Astrocyte of the spinal cord (primary cell): ENCODE measurements around the gene TYW1.
"Not testable (repeated sequence)": the region's sequence is repeated elsewhere in the genome, so short reads cannot be mapped to it uniquely, and the experiment has no call there.

ENCODE experiments used
- DNase-seq: peaks from one replicate; pipeline ENCODE4 v3.0.0; 2011; ENCODE audit warnings: low read depth, low spot score
- H3K4me3 ChIP-seq: 2 replicates; pipeline ENCODE4 v1.5.1; 2011; ENCODE audit warnings: low read depth, mild to moderate bottlenecking, low read length, moderate library complexity
- CTCF ChIP-seq: IDR thresholded peaks from 2 replicates; pipeline ENCODE4 v1.5.1; 2012; ENCODE audit warnings: low read depth, mild to moderate bottlenecking, low read length, inconsistent platforms
- in situ Hi-C: cut with HindIII; loops from 2 replicates; pipeline ENCODE4 v1.10.0; 2017; ENCODE audit warnings: low sequenced_read_pairs

The TYW1 gene

GRCh38 chr7:67045496-67045995 is 48.9 kb downstream of the TYW1 start:
- H3K4me3 ChIP-seq = no peak overlapping the region
- in situ Hi-C loops = no loop called here
- DNase-seq = no peak
- no peak for TF ChIP-seq CTCF

DNA sequence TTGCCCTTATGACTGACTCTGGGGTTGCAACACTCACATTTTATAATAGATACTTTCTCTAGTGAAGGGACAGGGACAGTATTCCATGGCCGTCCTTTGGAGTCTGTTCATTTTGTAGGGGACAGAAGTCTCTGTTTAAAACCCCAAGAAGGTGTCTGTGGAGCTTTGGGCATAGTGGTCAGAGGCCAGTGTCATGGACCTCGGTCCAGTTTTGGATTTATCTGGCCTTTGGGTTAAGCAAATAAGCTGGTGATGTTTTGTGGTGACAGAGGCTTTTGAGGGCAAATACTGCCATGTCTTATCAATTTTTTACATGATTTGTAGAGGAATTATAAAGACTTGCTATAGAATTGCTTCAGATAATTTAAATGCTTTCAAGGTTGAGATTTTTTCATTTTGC is 50.2 kb downstream of the TYW1 start:
- DNase-seq, H3K4me3 ChIP-seq, in situ Hi-C loops: not testable (repeated sequence)

- in situ Hi-C loops, DNase-seq, H3K4me3 ChIP-seq: not testable (repeated sequence)
Measured at GRCh38 chr7:67049908-67050307, 53.3 kb downstream of the TYW1 start.

GRCh38 chr7:67052161-67052560 is 55.5 kb downstream of the TYW1 start:
- H3K4me3 ChIP-seq, in situ Hi-C loops, DNase-seq: not testable (repeated sequence)

DNA sequence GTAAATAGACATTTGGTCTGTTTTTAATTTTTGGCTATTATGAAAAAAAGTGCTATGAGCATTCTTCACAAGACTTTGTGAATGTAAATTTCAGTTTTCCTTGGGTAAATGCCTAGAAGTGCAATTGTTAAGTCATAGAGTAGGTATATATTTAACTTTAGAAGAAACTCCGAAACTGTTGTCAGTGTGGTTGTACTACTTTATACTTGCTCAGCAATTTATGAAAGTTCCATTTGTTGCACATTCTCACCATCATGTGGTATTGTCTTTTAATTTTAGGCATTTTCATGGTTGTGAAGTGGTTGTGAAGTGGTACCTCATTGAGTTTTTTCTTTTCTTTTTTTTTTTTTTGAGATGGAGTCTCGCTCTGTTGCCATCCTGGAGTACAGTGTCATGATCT is 60.0 kb downstream of the TYW1 start:
- H3K4me3 ChIP-seq = no peak overlapping the region
- no peak for DNase-seq
- in situ Hi-C loops = no loop called here
- TF ChIP-seq CTCF = no peak

GRCh38 chr7:67061321-67061720 is 64.7 kb downstream of the TYW1 start:
- DNase-seq, H3K4me3 ChIP-seq, in situ Hi-C loops: not testable (repeated sequence)

DNA sequence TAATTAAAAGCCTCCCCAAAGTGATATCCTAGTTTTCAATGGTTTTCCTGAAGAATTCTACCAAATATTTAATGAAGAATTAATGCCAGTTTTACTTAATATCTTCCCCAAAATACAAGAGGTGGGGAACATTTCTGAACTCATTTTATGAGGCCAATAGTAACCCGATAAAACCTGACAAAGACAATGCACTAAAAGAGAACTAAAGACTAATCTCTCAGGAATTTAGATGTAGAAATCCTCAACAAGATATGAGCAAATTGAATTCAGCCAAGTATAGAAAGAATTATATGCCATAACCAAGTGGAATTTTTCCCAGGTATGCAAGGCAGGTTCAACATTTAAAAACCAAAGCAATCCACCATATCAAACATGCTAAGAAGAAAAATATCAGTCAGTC is 66.2 kb downstream of the TYW1 start:
- H3K4me3 ChIP-seq, in situ Hi-C loops, DNase-seq: not testable (repeated sequence)

DNA sequence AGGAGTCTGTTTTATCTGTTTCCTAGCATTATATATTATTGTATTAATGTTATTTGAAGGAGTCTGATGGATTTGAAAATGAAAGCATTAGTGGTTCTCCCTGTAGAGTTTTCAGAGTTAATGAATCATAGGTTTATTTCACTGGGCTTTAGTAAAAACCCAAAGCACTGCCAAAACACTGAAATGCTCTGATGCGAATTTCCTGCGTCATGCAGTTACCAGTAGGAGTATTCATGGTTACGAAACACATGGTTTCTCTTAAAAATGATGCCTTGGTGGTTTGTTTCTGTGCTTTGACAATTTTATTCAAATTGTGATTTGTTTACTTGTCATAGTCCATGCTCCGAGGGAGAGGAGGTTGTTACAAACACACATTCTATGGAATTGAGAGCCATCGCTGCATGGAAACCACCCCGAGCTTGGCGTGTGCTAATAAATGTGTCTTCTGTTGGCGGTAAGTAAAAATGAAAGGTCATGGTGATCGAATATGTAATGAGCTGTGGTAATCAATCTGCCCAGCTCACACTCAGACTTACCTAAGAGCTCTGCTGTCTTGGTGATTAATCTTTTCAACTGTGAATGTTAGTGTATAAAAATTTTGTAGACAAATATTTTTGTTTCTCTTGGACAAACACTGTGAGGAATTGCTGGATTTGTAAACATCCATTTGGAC is 70.5 kb downstream of the TYW1 start:
- in situ Hi-C loops = not testable (repeated sequence)
- DNase-seq = peak; percentile 86
- H3K4me3 ChIP-seq = peak overlapping the region; percentile 24

GRCh38 chr7:67076120-67076519 is 79.5 kb downstream of the TYW1 start:
- H3K4me3 ChIP-seq, in situ Hi-C loops, DNase-seq: not testable (repeated sequence)

DNA sequence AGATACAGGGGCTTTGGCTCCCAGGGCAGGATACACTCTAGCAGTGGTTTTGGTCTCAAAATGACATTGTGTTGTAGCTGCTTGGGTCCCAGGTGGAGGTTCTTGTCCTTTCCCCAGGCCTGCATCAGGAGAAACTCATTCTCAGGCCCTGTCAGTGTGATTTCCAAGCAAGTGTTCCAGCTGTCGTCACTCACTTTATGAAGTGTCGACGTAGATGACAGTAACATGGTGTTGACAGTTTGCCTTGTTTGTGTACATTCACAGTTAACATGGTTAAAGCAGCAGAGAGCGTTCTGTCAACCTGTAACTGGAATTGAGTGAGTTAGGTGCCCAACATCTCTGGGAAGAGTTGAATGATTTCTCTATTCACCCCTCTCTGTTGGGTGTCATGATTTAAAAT is 86.2 kb downstream of the TYW1 start:
- in situ Hi-C loops, DNase-seq, H3K4me3 ChIP-seq: not testable (repeated sequence)

GRCh38 chr7:67089261-67089660 is 92.6 kb downstream of the TYW1 start:
- DNase-seq, in situ Hi-C loops, H3K4me3 ChIP-seq: not testable (repeated sequence)

DNA sequence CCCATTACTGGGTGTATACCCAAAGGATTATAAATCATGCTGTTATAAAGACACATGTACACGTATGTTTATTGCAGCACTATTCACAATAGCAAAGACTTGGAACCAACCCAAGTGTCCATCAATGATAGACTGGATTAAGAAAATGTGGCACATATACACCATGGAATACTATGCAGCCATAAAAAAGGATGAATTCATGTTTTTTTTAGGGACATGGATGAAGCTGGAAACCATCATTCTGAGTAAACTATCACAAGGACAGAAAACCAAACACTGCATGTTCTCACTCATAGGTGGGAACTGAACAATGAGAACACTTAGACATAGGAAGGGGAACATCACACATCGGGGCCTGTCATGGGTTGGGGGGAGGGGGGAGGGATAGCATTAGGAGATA is 94.4 kb downstream of the TYW1 start:
- in situ Hi-C loops, DNase-seq, H3K4me3 ChIP-seq: not testable (repeated sequence)

DNA sequence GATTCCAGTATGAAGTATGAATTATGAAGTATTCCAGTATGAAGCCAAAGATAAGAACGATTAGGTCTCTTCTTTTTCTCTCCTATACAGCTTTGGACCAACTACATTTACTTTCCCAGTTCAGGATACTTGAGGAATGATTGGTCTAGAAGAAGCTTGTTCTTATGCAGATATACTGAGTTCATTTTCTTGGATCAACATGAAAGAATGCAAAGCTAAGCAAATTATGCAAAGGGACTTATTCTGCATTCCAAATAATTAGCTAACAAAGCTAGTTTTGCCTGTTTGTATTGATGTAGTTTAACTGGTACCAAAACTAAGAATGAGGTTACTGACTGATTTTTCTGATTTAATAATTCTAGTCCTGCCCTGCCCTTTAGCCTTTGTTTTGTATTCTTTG is 101.4 kb downstream of the TYW1 start:
- in situ Hi-C loops, DNase-seq: not testable (repeated sequence)

GRCh38 chr7:67099406-67099805 is 102.8 kb downstream of the TYW1 start:
- H3K4me3 ChIP-seq, in situ Hi-C loops, DNase-seq: not testable (repeated sequence)

More for the DNA sequence above, 101.4 kb downstream of the TYW1 start:
- H3K4me3 ChIP-seq = not testable (repeated sequence)

- in situ Hi-C loops, H3K4me3 ChIP-seq, DNase-seq: not testable (repeated sequence)
Measured at GRCh38 chr7:67100038-67100437, 103.4 kb downstream of the TYW1 start.
